NCI-H2029 (cell line): ENCODE results near the gene TCN1.
"Not testable (repeated sequence)": the region's sequence is repeated elsewhere in the genome, so short reads cannot be mapped to it uniquely, and the experiment has no call there.

ENCODE experiments used
- DNase-seq: peaks from one replicate; lab custom pipeline; 2025; lab: John Stamatoyannopoulos, UW

The TCN1 gene

GRCh38 chr11:59866397-59866796, at the start of gene TCN1:
Gene TCN1 (minus strand): TSS chr11:59866487. CDS start chr11:59866470, 17 bp downstream.
- no peak for DNase-seq

GRCh38 chr11:59903569-59903968, 37.3 kb upstream of the TCN1 start:
- DNase-seq: not testable (repeated sequence)

GRCh38 chr11:59901306-59901705, 35.0 kb upstream of the TCN1 start:
- no peak for DNase-seq

GRCh38 chr11:59900366-59901126, 34.3 kb upstream of the TCN1 start:
- DNase-seq: no peak

- peak; percentile 47 for DNase-seq
Measured at GRCh38 chr11:59899532-59899931, 33.2 kb upstream of the TCN1 start.

GRCh38 chr11:59898650-59899049, 32.4 kb upstream of the TCN1 start:
- DNase-seq: peak; percentile 72

GRCh38 chr11:59898046-59898445, 31.8 kb upstream of the TCN1 start:
- DNase-seq: no peak

GRCh38 chr11:59894616-59895015, 28.3 kb upstream of the TCN1 start:
- DNase-seq: no peak

- no peak for DNase-seq
Measured at GRCh38 chr11:59891781-59892181, 25.5 kb upstream of the TCN1 start.

GRCh38 chr11:59887156-59887555, 20.9 kb upstream of the TCN1 start:
- not testable (repeated sequence) for DNase-seq

GRCh38 chr11:59883597-59883996, 17.3 kb upstream of the TCN1 start:
- DNase-seq: no peak

- DNase-seq: no peak
Measured at GRCh38 chr11:59879567-59879966, 13.3 kb upstream of the TCN1 start.

- no peak for DNase-seq
Measured at GRCh38 chr11:59878575-59878974, 12.3 kb upstream of the TCN1 start, which contains the start of gene OOSP3. Gene OOSP3 (plus strand): TSS chr11:59878782. CDS start chr11:59878809, 27 bp downstream.

GRCh38 chr11:59877784-59878183, 11.5 kb upstream of the TCN1 start:
- no peak for DNase-seq

GRCh38 chr11:59877325-59877724, 11.0 kb upstream of the TCN1 start:
- DNase-seq: no peak

GRCh38 chr11:59875856-59876519, 9.7 kb upstream of the TCN1 start:
- no peak for DNase-seq

GRCh38 chr11:59872076-59872475, 5.8 kb upstream of the TCN1 start:
- DNase-seq: no peak

GRCh38 chr11:59867946-59868345, 1.7 kb upstream of the TCN1 start:
- DNase-seq: no peak

GRCh38 chr11:59866836-59867235, 549 bp upstream of the TCN1 start:
- DNase-seq: no peak

GRCh38 chr11:59865031-59865430, 1.3 kb downstream of the TCN1 start:
- DNase-seq: no peak

GRCh38 chr11:59862252-59862651, 4.0 kb downstream of the TCN1 start:
- DNase-seq: no peak

- no peak for DNase-seq
Measured at GRCh38 chr11:59859673-59860072, 6.6 kb downstream of the TCN1 start.
